ENCODE measurements around the gene SKAP1.

SKAP1 gene

GRCh38 chr17:48159232-48159631, 270.8 kb downstream of the SKAP1 start:
- no peak for DNase-seq (ENCODE audit: low read depth, low spot score)
- Histone ChIP-seq H3K36me3 (ENCODE audit: insufficient read depth, low read length) (no peaks in the 10 kb centered on the region), H3K9me3 (ENCODE audit: low read depth, low read length) (no peaks in the 10 kb centered on the region), H3K4me3 (no peak overlapping the region), H3K9ac (ENCODE audit: insufficient read length) (no peak overlapping the region), H3K27ac (no peak overlapping the region)
- TF ChIP-seq EZH2 (IDR thresholded peaks at IDR 0.05) (no peak), FOXP2 (optimal IDR thresholded peaks at IDR 0.05; ENCODE audit: control extremely low read depth, extremely low read length, insufficient read depth) (no peak), POLR2AphosphoS5 (IDR thresholded peaks at IDR 0.05; ENCODE audit: borderline replicate concordance, low read depth, low read length) (no peak)

GRCh38 chr17:48155889-48156611, 274.0 kb downstream of the SKAP1 start:
- H3K9ac ChIP-seq (ENCODE audit: insufficient read length) = no peak overlapping the region
- H3K27ac ChIP-seq = no peak overlapping the region
- TF ChIP-seq FOXP2 (optimal IDR thresholded peaks at IDR 0.05; ENCODE audit: control extremely low read depth, extremely low read length, insufficient read depth) = no peak
- no peak for TF ChIP-seq POLR2AphosphoS5 (IDR thresholded peaks at IDR 0.05; ENCODE audit: borderline replicate concordance, low read depth, low read length)
- H3K4me3 ChIP-seq = no peak overlapping the region
- no peak for DNase-seq (ENCODE audit: low read depth, low spot score)
- no peaks in the 10 kb centered on the region for H3K36me3 ChIP-seq (ENCODE audit: insufficient read depth, low read length)
- no peaks in the 10 kb centered on the region for H3K9me3 ChIP-seq (ENCODE audit: low read depth, low read length)

- Histone ChIP-seq H3K9me3 (ENCODE audit: low read depth, low read length) (no peaks in the 10 kb centered on the region), H3K27ac (no peak overlapping the region), H3K36me3 (ENCODE audit: insufficient read depth, low read length) (no peaks in the 10 kb centered on the region), H3K9ac (ENCODE audit: insufficient read length) (no peak overlapping the region), H3K4me3 (no peak overlapping the region)
- TF ChIP-seq POLR2AphosphoS5 (IDR thresholded peaks at IDR 0.05; ENCODE audit: borderline replicate concordance, low read depth, low read length) (no peak), FOXP2 (optimal IDR thresholded peaks at IDR 0.05; ENCODE audit: control extremely low read depth, extremely low read length, insufficient read depth) (no peak), EZH2 (IDR thresholded peaks at IDR 0.05) (no peak)
- DNase-seq (ENCODE audit: low read depth, low spot score) = no peak
Measured at GRCh38 chr17:48153691-48154358, 276.2 kb downstream of the SKAP1 start.

- H3K9me3 ChIP-seq (ENCODE audit: low read depth, low read length) = no peaks in the 10 kb centered on the region
- TF ChIP-seq EZH2 (IDR thresholded peaks at IDR 0.05) (no peak), POLR2AphosphoS5 (IDR thresholded peaks at IDR 0.05; ENCODE audit: borderline replicate concordance, low read depth, low read length) (no peak), FOXP2 (optimal IDR thresholded peaks at IDR 0.05; ENCODE audit: control extremely low read depth, extremely low read length, insufficient read depth) (no peak)
- no peak for DNase-seq (ENCODE audit: low read depth, low spot score)
Measured at GRCh38 chr17:48152289-48152688, 277.7 kb downstream of the SKAP1 start.

GRCh38 chr17:48151220-48151619, 278.8 kb downstream of the SKAP1 start:
- no peak for DNase-seq (ENCODE audit: low read depth, low spot score)
- TF ChIP-seq EZH2 (IDR thresholded peaks at IDR 0.05) = no peak
- TF ChIP-seq FOXP2 (optimal IDR thresholded peaks at IDR 0.05; ENCODE audit: control extremely low read depth, extremely low read length, insufficient read depth) = no peak
- no peak for TF ChIP-seq POLR2AphosphoS5 (IDR thresholded peaks at IDR 0.05; ENCODE audit: borderline replicate concordance, low read depth, low read length)
- H3K36me3 ChIP-seq (ENCODE audit: insufficient read depth, low read length) = no peaks in the 10 kb centered on the region
- no peak overlapping the region for H3K4me3 ChIP-seq
- H3K27ac ChIP-seq = no peak overlapping the region
- H3K9me3 ChIP-seq (ENCODE audit: low read depth, low read length) = no peaks in the 10 kb centered on the region
- no peak overlapping the region for H3K9ac ChIP-seq (ENCODE audit: insufficient read length)

More at GRCh38 chr17:48152289-48152688, 277.7 kb downstream of the SKAP1 start:
- H3K4me3 ChIP-seq = no peak overlapping the region
- H3K9ac ChIP-seq (ENCODE audit: insufficient read length) = no peak overlapping the region
- H3K36me3 ChIP-seq (ENCODE audit: insufficient read depth, low read length) = no peaks in the 10 kb centered on the region
- no peak overlapping the region for H3K27ac ChIP-seq

- TF ChIP-seq EZH2 (IDR thresholded peaks at IDR 0.05) (no peak), POLR2AphosphoS5 (IDR thresholded peaks at IDR 0.05; ENCODE audit: borderline replicate concordance, low read depth, low read length) (no peak), FOXP2 (optimal IDR thresholded peaks at IDR 0.05; ENCODE audit: control extremely low read depth, extremely low read length, insufficient read depth) (no peak)
- no peak for DNase-seq (ENCODE audit: low read depth, low spot score)
- Histone ChIP-seq H3K9ac (ENCODE audit: insufficient read length) (no peak overlapping the region), H3K9me3 (ENCODE audit: low read depth, low read length) (no peaks in the 10 kb centered on the region), H3K4me3 (no peak overlapping the region), H3K36me3 (ENCODE audit: insufficient read depth, low read length) (no peaks in the 10 kb centered on the region), H3K27ac (no peak overlapping the region)
Measured at GRCh38 chr17:48150597-48151001, 279.4 kb downstream of the SKAP1 start.

GRCh38 chr17:48149787-48150463, 280.1 kb downstream of the SKAP1 start:
- H3K27ac ChIP-seq = no peak overlapping the region
- H3K9ac ChIP-seq (ENCODE audit: insufficient read length) = no peak overlapping the region
- no peaks in the 10 kb centered on the region for H3K9me3 ChIP-seq (ENCODE audit: low read depth, low read length)
- H3K36me3 ChIP-seq (ENCODE audit: insufficient read depth, low read length) = no peaks in the 10 kb centered on the region
- DNase-seq (ENCODE audit: low read depth, low spot score) = no peak
- peak overlapping the region; percentile 62; the same call in 1 of the 2 replicates for H3K4me3 ChIP-seq
- TF ChIP-seq EZH2 (IDR thresholded peaks at IDR 0.05) = no peak
- no peak for TF ChIP-seq FOXP2 (optimal IDR thresholded peaks at IDR 0.05; ENCODE audit: control extremely low read depth, extremely low read length, insufficient read depth)
- TF ChIP-seq POLR2AphosphoS5 (IDR thresholded peaks at IDR 0.05; ENCODE audit: borderline replicate concordance, low read depth, low read length) = no peak

All from SK-N-MC (cell line).